OCI-LY1 (cell line): ENCODE measurements around the gene ALS2.

Source experiments
- EZH2 ChIP-seq: fragments of 200-600 bp; sonication (generic), shearing (Covaris generic); IDR thresholded peaks from 2 replicates; pipeline ENCODE4 v1.8.0; 2017; ENCODE audit warnings: borderline replicate concordance, mixed run types, mild to moderate bottlenecking, antibody characterized with exemption, low read length, moderate library complexity, mixed read lengths
- TF ChIP-seq, protein P1 (sequence below): fragments of 200-600 bp; sonication (generic), shearing (Covaris generic); IDR thresholded peaks from 2 replicates; pipeline ENCODE4 v1.5.1; 2017; ENCODE audit warnings: mild to moderate bottlenecking, antibody characterized with exemption, low read length, moderate library complexity, mixed read lengths

DNA sequence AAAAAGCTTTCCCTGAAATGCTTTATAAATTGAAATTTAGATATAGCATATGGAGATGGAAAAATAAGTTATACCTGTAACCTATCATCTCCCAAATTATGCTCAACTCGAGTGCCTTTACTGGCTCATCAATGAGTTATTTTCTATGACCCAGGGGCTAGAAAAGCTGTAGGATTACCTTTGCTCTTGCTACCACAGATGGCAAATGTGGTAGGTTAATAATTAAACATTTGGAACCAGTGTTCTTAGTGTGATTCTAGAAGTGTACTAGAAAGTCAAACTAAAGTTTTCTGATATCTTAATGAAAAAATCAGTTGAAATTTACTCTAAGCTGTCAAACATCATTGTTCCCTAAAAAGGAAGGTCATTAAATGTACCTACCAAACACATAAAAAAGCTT, 22.5 kb downstream of the ALS2 start:
- TF ChIP-seq, protein P1, sequence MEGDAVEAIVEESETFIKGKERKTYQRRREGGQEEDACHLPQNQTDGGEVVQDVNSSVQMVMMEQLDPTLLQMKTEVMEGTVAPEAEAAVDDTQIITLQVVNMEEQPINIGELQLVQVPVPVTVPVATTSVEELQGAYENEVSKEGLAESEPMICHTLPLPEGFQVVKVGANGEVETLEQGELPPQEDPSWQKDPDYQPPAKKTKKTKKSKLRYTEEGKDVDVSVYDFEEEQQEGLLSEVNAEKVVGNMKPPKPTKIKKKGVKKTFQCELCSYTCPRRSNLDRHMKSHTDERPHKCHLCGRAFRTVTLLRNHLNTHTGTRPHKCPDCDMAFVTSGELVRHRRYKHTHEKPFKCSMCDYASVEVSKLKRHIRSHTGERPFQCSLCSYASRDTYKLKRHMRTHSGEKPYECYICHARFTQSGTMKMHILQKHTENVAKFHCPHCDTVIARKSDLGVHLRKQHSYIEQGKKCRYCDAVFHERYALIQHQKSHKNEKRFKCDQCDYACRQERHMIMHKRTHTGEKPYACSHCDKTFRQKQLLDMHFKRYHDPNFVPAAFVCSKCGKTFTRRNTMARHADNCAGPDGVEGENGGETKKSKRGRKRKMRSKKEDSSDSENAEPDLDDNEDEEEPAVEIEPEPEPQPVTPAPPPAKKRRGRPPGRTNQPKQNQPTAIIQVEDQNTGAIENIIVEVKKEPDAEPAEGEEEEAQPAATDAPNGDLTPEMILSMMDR: no peak
- no peak for TF ChIP-seq EZH2
